Fibroblast of skin of right quadriceps (primary cell): Measurements from ENCODE around the gene MAPK7.

ENCODE experiments used
- DNase-seq: peaks from one replicate; pipeline ENCODE4 v3.0.0-alpha.2; 2013

MAPK7 gene

DNA sequence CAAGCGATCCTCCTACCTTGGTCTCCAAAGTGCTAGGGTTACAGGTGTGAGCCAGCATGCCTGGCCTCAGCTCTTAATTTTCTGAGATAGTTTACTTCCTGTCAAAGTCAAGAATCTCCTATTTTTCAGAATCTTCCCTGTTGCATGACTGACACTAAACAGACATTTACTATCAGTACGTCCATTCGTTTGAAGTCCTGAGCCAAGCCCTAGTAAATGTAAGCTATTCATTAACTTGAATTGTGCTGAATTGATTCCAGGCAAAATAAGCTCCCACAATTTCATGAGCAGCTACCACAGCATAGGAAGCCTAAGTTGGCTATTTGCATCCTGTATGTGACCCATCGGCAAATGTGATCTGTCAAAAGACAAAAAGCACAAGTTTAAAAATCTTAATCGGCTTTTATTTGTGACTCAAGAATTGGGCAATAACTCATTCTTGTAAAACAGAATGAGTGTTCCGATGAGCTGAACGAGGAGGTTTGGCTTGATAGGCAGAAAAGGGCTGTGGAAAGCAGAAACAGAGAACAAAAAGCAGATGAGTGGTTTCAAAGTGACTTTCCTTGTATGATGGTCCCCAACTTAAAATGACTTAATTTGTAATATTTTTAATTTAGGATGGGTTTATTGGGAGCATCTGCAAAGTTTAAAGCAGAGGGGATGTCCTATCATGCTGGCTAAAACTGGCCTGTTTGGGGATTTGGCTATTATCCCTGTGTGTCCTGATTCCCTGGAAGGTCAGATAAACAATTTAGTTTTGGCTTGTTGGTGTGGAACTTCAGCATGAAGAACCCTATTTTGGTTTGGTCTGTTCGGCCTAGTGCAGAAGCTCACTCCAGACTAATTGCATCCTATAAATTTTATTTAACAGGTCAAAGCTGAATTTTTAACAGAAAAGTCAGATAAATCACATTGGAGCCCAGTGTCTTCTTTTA is 46.9 kb downstream of the MAPK7 start:
- no peak for DNase-seq

DNA sequence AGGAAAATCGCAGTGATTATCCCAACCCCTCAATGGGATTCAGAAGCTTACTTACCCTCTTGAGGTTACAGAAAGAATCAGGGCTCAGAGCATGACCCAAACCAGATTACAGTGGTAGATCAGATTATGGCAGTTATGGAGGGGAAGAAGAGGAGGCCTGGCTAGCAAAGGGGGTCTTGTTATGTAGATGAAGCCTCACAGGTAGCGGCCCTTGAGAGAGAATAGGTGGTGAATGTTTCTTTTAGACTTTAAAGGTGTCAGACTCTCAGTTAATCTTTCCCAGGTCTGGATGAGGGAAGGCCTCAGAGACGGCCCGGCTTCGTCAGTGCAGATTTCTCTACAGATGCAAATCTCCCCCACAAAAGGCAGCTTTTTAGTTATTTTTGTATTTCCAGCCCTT is 48.3 kb downstream of the MAPK7 start:
- DNase-seq, result no peak

DNA sequence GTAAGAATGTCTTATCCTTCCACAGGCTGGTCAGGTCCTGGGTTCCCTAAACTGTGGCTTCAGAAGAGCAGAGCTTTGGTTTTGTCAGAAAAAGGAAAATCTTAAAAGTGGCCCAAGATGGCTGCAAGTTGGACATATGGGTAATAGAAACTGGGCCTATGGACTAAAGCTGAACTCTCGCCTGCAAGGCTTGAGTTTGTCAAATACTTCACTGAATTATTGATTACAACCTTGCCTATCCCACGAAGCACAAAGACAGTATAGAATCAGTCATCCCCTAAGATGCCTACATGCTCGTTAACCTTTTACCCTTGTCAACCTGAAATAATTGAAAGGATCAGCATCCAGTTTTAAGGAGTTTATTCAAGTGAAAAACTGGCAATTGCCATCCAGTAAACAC is 53.4 kb downstream of the MAPK7 start:
- DNase-seq, result no peak
